ENCODE measurements around the gene TMCC2.

TMCC2 gene

DNA sequence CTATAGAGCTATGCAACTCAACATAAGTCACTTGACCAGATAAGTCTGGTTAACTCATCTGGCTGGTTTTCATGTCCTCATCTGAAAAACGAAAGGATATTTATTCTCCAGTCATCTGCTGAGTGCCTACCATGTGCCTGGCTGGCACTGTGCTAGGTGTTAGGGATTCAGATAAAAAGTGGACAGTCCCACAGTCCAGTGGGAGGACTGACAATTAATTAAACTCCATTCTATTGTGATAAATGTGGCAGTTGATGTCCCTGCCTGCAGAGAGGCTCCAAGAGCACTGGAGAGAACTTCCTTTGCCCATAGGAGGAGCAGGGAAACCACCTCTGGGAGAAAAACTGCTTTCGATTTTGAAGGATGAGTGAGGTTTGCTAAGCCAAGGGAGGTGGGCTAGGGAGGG is 88.4 kb downstream of the TMCC2 start:
- H3K4me3 ChIP-seq (ENCODE audit: low read depth, low read length), result no peak overlapping the region
- TF ChIP-seq, protein P1, sequence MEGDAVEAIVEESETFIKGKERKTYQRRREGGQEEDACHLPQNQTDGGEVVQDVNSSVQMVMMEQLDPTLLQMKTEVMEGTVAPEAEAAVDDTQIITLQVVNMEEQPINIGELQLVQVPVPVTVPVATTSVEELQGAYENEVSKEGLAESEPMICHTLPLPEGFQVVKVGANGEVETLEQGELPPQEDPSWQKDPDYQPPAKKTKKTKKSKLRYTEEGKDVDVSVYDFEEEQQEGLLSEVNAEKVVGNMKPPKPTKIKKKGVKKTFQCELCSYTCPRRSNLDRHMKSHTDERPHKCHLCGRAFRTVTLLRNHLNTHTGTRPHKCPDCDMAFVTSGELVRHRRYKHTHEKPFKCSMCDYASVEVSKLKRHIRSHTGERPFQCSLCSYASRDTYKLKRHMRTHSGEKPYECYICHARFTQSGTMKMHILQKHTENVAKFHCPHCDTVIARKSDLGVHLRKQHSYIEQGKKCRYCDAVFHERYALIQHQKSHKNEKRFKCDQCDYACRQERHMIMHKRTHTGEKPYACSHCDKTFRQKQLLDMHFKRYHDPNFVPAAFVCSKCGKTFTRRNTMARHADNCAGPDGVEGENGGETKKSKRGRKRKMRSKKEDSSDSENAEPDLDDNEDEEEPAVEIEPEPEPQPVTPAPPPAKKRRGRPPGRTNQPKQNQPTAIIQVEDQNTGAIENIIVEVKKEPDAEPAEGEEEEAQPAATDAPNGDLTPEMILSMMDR (IDR thresholded peaks at IDR 0.05; ENCODE audit: borderline replicate concordance, insufficient read depth, low read depth, low read length), result no peak

DNA sequence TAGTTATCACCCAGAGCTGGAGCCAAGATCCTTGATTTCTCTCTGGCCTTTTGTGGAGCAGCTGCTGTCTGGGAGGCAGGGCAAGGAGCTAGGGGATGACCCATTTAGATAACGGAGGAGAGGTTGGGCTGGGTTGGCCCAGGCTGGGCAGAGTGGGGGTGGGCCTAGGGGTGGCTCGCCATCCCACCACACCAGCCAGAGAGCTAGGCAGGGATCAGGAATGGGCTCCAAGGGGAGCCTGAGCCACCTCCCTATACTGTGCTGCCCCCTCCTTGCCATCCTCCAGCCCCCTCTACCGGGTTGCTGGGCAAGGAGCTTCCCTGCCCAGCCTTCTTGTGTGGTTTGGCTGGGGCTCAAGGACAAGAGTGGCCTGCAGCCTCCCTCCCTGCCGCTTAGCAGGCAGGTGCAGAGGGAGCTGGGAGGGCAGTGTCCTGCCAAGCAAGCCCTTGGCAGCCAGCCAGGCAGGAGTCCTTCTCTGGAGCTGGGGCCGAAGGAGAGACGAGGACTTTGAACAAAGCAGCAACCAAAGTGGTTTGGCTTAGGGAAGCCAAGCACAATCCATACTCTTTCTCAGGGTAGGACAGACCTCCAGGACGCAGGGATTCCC is 89.7 kb downstream of the TMCC2 start:
- no peak overlapping the region for H3K4me3 ChIP-seq (ENCODE audit: low read depth, low read length)
- TF ChIP-seq, protein P1 (IDR thresholded peaks at IDR 0.05; ENCODE audit: borderline replicate concordance, insufficient read depth, low read depth, low read length), result no peak

GRCh38 chr1:205318231-205318991 is 90.7 kb downstream of the TMCC2 start:
- no peak overlapping the region for H3K4me3 ChIP-seq (ENCODE audit: low read depth, low read length)
- TF ChIP-seq, protein P1 (IDR thresholded peaks at IDR 0.05; ENCODE audit: borderline replicate concordance, insufficient read depth, low read depth, low read length), result no peak

- no peak overlapping the region for H3K4me3 ChIP-seq (ENCODE audit: low read depth, low read length)
- TF ChIP-seq, protein P1 (IDR thresholded peaks at IDR 0.05; ENCODE audit: borderline replicate concordance, insufficient read depth, low read depth, low read length), result no peak
Measured at GRCh38 chr1:205319081-205320018, 91.6 kb downstream of the TMCC2 start.

- peak within 1 kb of the TSS; percentile 35 for H3K4me3 ChIP-seq (ENCODE audit: low read depth, low read length)
- TF ChIP-seq, protein P1 (IDR thresholded peaks at IDR 0.05; ENCODE audit: borderline replicate concordance, insufficient read depth, low read depth, low read length), result 0 out of 2 replicates have a peak, but pooled peaks have one; percentile 26
Measured at GRCh38 chr1:205321162-205321958, 93.6 kb downstream of the TMCC2 start, which contains the start of gene NUAK2. Gene NUAK2 (minus strand): TSS chr1:205321745. CDS start chr1:205321628, 117 bp downstream.

GRCh38 chr1:205321959-205322283 is 94.2 kb downstream of the TMCC2 start:
- H3K4me3 ChIP-seq (ENCODE audit: low read depth, low read length), result no peak overlapping the region
- TF ChIP-seq, protein P1 (IDR thresholded peaks at IDR 0.05; ENCODE audit: borderline replicate concordance, insufficient read depth, low read depth, low read length), result no peak

Measured in GM12875 (cell line).